Stomach (tissue), 4 donors: ENCODE measurements around the gene HYDIN.

Source experiments
- POLR2A ChIP-seq, 4 donors: fragments of 450-650 bp; IDR thresholded peaks; one replicate each; pipeline ENCODE4 v1.6.1; 2016; ENCODE audit warnings: antibody characterized with exemption in 4 of 4, control low read depth in 2 of 4, mild to moderate bottlenecking in 1 of 4, moderate library complexity in 1 of 4
- POLR2AphosphoS5 ChIP-seq, 3 donors: sonication (generic); formaldehyde crosslinking; IDR thresholded peaks; one replicate each; pipeline ENCODE4 v1.6.1; 2016; ENCODE audit warnings: antibody characterized with exemption in 3 of 3

- TF ChIP-seq POLR2AphosphoS5 (IDR thresholded peaks at IDR 0.05) (no peak), POLR2A (IDR thresholded peaks at IDR 0.05) (no peak)
These were observed 448.7 kb downstream of the HYDIN start for GRCh38 chr16:70781800-70782199.
